ENCODE measurements around the gene ZNF132.
"Not testable (repeated sequence)": the region's sequence is repeated elsewhere in the genome, so short reads cannot be mapped to it uniquely, and the experiment has no call there.

DNA sequence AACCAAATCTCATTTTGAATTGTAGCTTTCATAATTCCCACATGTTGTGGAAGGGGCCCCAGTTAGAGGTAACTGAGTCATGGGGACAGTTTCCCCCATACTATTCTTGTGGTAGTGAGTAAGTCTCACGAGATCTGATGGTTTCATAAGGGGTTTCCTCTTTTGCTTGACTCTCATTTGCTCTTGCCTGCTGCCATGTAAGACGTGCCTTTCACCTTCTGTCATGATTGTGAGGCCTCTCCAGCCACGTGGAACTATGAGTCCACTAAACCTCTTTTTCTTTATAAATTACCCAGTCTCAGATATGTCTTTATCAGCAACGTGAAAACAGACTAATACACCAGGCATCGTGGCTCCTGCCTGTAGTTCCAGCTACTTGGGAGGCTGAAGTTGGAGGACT is 10.0 kb upstream of the ZNF132 start:
- TF ChIP-seq, protein P1, sequence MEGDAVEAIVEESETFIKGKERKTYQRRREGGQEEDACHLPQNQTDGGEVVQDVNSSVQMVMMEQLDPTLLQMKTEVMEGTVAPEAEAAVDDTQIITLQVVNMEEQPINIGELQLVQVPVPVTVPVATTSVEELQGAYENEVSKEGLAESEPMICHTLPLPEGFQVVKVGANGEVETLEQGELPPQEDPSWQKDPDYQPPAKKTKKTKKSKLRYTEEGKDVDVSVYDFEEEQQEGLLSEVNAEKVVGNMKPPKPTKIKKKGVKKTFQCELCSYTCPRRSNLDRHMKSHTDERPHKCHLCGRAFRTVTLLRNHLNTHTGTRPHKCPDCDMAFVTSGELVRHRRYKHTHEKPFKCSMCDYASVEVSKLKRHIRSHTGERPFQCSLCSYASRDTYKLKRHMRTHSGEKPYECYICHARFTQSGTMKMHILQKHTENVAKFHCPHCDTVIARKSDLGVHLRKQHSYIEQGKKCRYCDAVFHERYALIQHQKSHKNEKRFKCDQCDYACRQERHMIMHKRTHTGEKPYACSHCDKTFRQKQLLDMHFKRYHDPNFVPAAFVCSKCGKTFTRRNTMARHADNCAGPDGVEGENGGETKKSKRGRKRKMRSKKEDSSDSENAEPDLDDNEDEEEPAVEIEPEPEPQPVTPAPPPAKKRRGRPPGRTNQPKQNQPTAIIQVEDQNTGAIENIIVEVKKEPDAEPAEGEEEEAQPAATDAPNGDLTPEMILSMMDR (IDR thresholded peaks at IDR 0.05): not testable (repeated sequence)
- TF ChIP-seq POLR2AphosphoS5, POLR2A (IDR thresholded peaks at IDR 0.05): not testable (repeated sequence)
